ENCODE data around the gene FHIT.

The FHIT gene

DNA sequence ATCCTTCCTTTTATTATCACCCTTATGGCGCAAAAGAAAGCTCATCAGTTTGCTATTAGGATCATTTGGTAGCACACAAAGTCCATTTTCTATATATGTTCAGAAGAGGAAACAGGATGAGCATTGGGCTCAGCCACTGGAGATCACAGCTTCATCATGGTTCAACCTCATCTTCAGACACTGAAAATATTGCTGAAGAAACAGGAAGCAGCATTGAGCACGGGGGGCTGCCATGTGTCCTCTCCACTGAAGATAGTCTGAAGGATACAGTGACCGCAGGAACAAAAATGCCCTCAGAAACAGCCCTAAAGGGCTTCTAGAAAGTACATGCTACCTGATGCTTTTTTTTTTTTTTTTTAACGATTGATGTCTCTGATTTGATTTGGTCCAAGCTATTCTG is 1366.2 kb downstream of the FHIT start:
- H3K36me3 ChIP-seq (ENCODE audit: control insufficient read depth, insufficient read depth, low read length) = no peaks in the 10 kb centered on the region
- no peak overlapping the region for H3K9ac ChIP-seq (ENCODE audit: low read length)
- no peaks in the 10 kb centered on the region for H3K4me1 ChIP-seq (ENCODE audit: control insufficient read depth, insufficient read depth, low read length)
- H3K27ac ChIP-seq (ENCODE audit: low read depth, low read length) = no peak overlapping the region
- no peaks in the 10 kb centered on the region for H3K9me3 ChIP-seq (ENCODE audit: control insufficient read depth, insufficient read depth, low read depth, low read length)
- no peaks in the 10 kb centered on the region for H3K27me3 ChIP-seq (ENCODE audit: control insufficient read depth, insufficient read depth, low read length)
- no peak overlapping the region for H3K4me3 ChIP-seq (ENCODE audit: low read depth, low read length)

DNA sequence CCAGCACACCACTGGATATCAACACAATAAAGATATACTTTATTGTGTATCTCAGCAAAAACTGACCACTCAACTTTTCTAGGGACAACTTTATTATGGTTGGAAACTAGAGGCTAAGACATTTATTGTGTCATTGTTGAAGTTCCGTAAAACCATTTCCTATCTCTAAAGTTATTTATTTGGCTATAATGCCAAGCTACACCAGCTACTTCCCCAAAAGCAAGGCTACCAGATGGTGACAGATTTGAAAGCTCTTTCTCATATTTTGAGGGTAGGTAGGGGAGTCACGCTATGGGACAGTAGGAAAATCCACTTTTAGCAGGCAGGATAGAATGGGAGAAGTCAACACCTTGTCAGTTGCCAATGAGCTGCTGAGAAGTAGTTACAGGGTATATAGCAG is 1366.8 kb downstream of the FHIT start:
- H3K27ac ChIP-seq (ENCODE audit: low read depth, low read length) = no peak overlapping the region
- H3K9me3 ChIP-seq (ENCODE audit: control insufficient read depth, insufficient read depth, low read depth, low read length) = no peaks in the 10 kb centered on the region
- no peaks in the 10 kb centered on the region for H3K27me3 ChIP-seq (ENCODE audit: control insufficient read depth, insufficient read depth, low read length)
- H3K36me3 ChIP-seq (ENCODE audit: control insufficient read depth, insufficient read depth, low read length) = no peaks in the 10 kb centered on the region
- H3K4me3 ChIP-seq (ENCODE audit: low read depth, low read length) = no peak overlapping the region
- no peak overlapping the region for H3K9ac ChIP-seq (ENCODE audit: low read length)
- H3K4me1 ChIP-seq (ENCODE audit: control insufficient read depth, insufficient read depth, low read length) = no peaks in the 10 kb centered on the region

DNA sequence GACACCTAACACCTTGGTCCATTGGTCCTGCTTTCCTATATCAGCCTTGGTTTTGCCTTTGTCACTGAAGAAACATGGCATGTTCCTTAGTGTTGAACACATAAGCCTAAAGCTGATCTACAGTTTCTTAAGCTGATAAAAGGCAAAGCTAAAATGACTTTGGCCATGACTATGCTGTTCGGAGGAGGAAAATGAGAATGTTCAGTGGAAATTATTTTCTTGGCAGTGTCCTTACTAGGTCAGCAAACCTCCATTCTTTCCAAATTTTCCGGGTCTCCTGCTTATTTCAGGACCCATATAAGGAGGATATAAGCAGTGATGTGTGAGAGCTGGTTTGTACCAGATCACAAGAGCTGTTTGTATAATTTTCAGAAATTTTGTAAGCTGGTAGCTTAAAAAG is 1368.5 kb downstream of the FHIT start:
- Histone ChIP-seq H3K9ac (ENCODE audit: low read length) (no peak overlapping the region), H3K36me3 (ENCODE audit: control insufficient read depth, insufficient read depth, low read length) (no peaks in the 10 kb centered on the region), H3K4me3 (ENCODE audit: low read depth, low read length) (no peak overlapping the region), H3K9me3 (ENCODE audit: control insufficient read depth, insufficient read depth, low read depth, low read length) (no peaks in the 10 kb centered on the region), H3K4me1 (ENCODE audit: control insufficient read depth, insufficient read depth, low read length) (no peaks in the 10 kb centered on the region), H3K27ac (ENCODE audit: low read depth, low read length) (no peak overlapping the region), H3K27me3 (ENCODE audit: control insufficient read depth, insufficient read depth, low read length) (no peaks in the 10 kb centered on the region)

DNA sequence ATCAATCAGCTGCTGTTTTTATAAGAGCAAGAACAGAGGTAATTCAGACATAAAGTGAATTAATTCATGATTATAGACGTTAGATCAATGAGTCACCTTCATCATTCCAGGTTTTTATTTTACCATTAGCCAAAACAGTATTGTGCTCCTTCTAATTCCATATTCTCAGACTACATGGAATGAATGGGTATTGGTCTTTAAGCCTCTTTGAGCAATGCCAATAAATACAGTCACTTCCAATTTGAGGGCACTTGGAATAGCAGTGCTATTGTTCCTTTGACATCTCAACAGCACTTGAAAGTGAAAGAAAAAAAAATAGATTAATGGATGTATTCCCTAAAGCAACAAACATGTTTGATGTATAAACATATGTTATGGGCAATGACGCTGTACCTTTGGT is 1370.5 kb downstream of the FHIT start:
- no peak overlapping the region for H3K9ac ChIP-seq (ENCODE audit: low read length)
- no peaks in the 10 kb centered on the region for H3K36me3 ChIP-seq (ENCODE audit: control insufficient read depth, insufficient read depth, low read length)
- H3K4me3 ChIP-seq (ENCODE audit: low read depth, low read length) = no peak overlapping the region
- H3K27ac ChIP-seq (ENCODE audit: low read depth, low read length) = no peak overlapping the region
- H3K27me3 ChIP-seq (ENCODE audit: control insufficient read depth, insufficient read depth, low read length) = no peaks in the 10 kb centered on the region
- H3K9me3 ChIP-seq (ENCODE audit: control insufficient read depth, insufficient read depth, low read depth, low read length) = no peaks in the 10 kb centered on the region
- H3K4me1 ChIP-seq (ENCODE audit: control insufficient read depth, insufficient read depth, low read length) = no peaks in the 10 kb centered on the region

DNA sequence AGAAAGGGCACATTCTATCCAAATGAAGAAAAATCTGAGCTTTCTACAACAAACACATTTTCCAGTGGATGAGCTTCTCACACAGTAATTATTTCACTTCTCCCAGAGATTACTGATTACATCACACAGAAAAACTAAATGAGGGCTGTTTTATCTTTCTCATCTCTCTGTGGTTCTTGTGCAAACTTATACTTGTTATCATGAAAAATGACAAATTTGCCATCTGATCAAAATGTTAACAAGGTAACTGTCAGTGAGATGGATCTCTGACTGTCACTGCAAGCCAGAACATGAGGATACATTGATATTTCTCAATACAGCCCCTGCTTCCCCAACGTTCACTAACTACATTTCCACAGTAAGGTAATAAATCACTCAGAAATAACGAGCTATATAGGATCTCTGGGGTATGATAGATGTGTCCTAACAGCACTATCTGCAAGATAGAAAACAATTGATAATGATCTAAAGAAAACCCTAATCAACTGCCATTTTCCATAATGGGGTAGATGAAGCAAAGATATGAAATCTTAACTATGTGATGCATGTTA is 1372.1 kb downstream of the FHIT start:
- Histone ChIP-seq H3K9me3 (ENCODE audit: control insufficient read depth, insufficient read depth, low read depth, low read length) (no peaks in the 10 kb centered on the region), H3K36me3 (ENCODE audit: control insufficient read depth, insufficient read depth, low read length) (no peaks in the 10 kb centered on the region), H3K9ac (ENCODE audit: low read length) (no peak overlapping the region), H3K4me3 (ENCODE audit: low read depth, low read length) (no peak overlapping the region), H3K4me1 (ENCODE audit: control insufficient read depth, insufficient read depth, low read length) (no peaks in the 10 kb centered on the region), H3K27ac (ENCODE audit: low read depth, low read length) (no peak overlapping the region), H3K27me3 (ENCODE audit: control insufficient read depth, insufficient read depth, low read length) (no peaks in the 10 kb centered on the region)

DNA sequence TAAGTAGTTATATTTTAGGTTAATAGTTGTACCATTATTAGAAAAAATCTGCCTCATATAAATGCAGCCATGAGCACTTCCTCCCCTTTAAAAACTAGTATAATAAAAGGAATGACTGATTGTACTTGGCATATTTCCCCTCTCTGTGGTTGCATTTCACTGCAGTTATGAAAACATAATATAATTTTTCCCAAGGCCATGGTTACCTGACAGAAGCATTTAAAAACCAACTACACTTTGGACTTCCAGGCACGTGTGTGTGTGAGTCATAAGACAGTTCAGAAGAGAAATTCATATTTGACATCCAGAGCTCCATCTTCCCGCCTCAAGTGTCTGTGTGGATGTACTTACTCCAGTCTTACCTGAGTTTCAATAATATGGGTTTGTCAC is 1373.2 kb downstream of the FHIT start:
- no peaks in the 10 kb centered on the region for H3K9me3 ChIP-seq (ENCODE audit: control insufficient read depth, insufficient read depth, low read depth, low read length)
- H3K27me3 ChIP-seq (ENCODE audit: control insufficient read depth, insufficient read depth, low read length) = no peaks in the 10 kb centered on the region
- no peak overlapping the region for H3K9ac ChIP-seq (ENCODE audit: low read length)
- H3K4me1 ChIP-seq (ENCODE audit: control insufficient read depth, insufficient read depth, low read length) = 0 out of 2 replicates have a peak, but pooled peaks cover 2% of the 10 kb centered on the region
- H3K27ac ChIP-seq (ENCODE audit: low read depth, low read length) = no peak overlapping the region
- H3K36me3 ChIP-seq (ENCODE audit: control insufficient read depth, insufficient read depth, low read length) = no peaks in the 10 kb centered on the region
- H3K4me3 ChIP-seq (ENCODE audit: low read depth, low read length) = no peak overlapping the region

DNA sequence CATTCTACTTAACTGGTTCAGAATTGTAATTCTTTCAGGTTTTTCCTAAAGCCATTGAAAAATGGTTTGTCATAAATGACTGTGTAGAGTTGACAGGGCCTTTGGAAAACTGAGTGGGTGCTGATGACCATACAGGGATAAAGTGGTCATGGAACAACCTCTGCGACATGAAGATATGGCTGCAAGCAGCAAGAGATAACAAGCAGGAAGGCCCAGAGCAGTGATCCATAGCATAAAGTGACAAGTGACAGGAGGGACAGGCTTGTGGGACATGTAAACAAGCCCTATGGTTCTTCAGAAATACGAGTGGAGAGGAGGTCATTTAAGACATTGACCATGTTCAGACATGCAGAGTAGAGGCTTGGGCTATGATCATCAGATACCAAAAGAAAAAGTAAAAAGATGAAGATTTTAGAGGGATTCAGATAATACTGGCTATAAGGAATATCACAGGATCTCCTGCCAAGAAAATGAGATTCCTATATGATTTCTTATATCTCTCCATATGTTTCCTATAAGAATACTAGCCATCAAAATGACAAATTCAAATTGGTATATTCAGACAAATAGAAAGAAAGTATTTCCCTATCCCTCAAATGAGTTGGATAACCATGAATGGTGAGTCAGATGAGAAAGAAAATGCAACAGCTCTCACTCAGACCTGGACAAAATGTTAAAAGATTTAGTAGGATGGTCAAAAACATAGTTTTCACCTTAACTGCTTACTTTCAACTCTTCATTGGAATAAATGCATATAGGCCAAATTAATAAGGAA is 1373.8 kb downstream of the FHIT start:
- no peaks in the 10 kb centered on the region for H3K27me3 ChIP-seq (ENCODE audit: control insufficient read depth, insufficient read depth, low read length)
- no peaks in the 10 kb centered on the region for H3K9me3 ChIP-seq (ENCODE audit: control insufficient read depth, insufficient read depth, low read depth, low read length)
- H3K4me1 ChIP-seq (ENCODE audit: control insufficient read depth, insufficient read depth, low read length) = 0 out of 2 replicates have a peak, but pooled peaks cover 2% of the 10 kb centered on the region
- no peaks in the 10 kb centered on the region for H3K36me3 ChIP-seq (ENCODE audit: control insufficient read depth, insufficient read depth, low read length)
- no peak overlapping the region for H3K9ac ChIP-seq (ENCODE audit: low read length)
- no peak overlapping the region for H3K27ac ChIP-seq (ENCODE audit: low read depth, low read length)
- no peak overlapping the region for H3K4me3 ChIP-seq (ENCODE audit: low read depth, low read length)

DNA sequence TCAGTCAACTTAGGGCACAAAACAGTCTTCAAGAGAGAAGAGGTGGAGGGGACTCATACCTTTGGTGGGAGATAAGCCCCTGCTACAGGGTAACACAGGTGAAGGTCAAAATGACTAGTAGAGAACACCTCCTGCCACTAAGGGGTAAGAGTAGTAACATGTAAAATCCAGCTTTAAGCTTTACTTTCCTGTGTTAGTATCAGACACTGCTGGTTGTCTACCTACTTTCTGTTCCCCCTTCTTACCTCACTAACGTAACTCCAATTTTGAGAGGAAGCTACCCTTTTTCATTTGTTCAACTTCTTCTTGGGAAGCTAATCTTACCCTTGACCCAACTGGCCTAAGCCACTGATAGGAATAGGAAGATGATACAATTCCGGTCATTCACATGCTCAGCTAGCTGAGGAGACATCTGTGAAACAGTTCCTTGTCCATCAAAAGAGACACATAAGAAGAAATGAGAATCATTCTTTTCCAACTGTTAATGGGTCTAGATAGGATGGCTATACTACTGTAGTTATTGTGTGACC is 1374.7 kb downstream of the FHIT start:
- Histone ChIP-seq H3K36me3 (ENCODE audit: control insufficient read depth, insufficient read depth, low read length) (no peaks in the 10 kb centered on the region), H3K27me3 (ENCODE audit: control insufficient read depth, insufficient read depth, low read length) (no peaks in the 10 kb centered on the region), H3K4me1 (ENCODE audit: control insufficient read depth, insufficient read depth, low read length) (peaks cover 9% of the 10 kb centered on the region), H3K9me3 (ENCODE audit: control insufficient read depth, insufficient read depth, low read depth, low read length) (no peaks in the 10 kb centered on the region), H3K4me3 (ENCODE audit: low read depth, low read length) (no peak overlapping the region), H3K27ac (ENCODE audit: low read depth, low read length) (no peak overlapping the region), H3K9ac (ENCODE audit: low read length) (no peak overlapping the region)

DNA sequence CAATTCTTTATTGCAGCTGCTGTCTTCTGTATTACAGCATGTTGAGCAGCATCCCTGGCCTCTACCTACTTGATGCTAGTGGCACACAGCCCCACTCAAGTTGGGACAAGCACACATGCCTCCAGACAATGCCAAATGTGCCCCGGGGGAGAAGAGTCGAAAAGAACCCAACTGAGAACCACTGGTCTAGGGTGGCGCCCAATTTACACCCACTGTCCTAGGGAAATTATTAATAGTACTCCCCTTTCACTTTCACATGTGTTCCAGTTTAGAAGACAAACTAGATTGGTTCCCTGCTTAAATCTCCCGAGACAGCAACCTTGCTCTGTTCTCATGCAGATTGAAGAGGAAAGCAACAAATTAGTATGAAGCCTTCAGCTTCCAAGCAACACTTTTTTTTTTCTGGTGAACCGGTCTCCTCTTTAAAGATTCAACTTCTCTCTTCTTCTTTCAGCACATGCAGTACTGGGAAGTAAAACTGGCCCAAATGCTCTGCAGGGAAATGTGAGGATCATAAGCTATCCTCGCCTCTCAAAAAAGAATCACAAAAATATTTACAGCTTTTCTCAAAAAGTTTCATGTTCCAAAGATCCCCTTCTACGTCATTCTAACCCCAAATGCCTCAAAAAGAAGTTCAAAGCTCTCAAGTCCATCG is 1377.5 kb downstream of the FHIT start:
- Histone ChIP-seq H3K27me3 (ENCODE audit: control insufficient read depth, insufficient read depth, low read length) (no peaks in the 10 kb centered on the region), H3K27ac (ENCODE audit: low read depth, low read length) (no peak overlapping the region), H3K9ac (ENCODE audit: low read length) (no peak overlapping the region), H3K9me3 (ENCODE audit: control insufficient read depth, insufficient read depth, low read depth, low read length) (no peaks in the 10 kb centered on the region; the same call in 1 of the 2 replicates), H3K36me3 (ENCODE audit: control insufficient read depth, insufficient read depth, low read length) (no peaks in the 10 kb centered on the region), H3K4me1 (ENCODE audit: control insufficient read depth, insufficient read depth, low read length) (peaks cover 9% of the 10 kb centered on the region), H3K4me3 (ENCODE audit: low read depth, low read length) (no peak overlapping the region)

DNA sequence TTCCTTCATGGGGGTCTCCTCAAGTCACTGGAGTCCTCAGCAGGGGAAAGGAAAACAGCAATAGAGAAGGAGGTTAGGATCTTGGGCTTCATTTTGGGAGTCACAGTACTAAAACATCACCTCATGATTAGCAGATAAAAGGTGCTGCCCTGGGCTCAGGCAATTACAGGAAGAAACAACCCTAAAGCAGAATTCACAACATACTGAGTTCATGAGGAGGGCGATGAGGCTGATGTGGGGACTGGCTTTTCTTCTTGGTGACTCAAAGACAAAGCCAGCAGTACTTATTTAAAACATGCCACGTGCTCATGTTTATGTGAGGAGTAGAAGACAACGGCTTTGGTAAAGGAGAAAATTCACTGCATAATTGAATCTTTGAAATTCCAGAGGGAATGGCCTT is 1379.1 kb downstream of the FHIT start:
- Histone ChIP-seq H3K36me3 (ENCODE audit: control insufficient read depth, insufficient read depth, low read length) (no peaks in the 10 kb centered on the region), H3K27me3 (ENCODE audit: control insufficient read depth, insufficient read depth, low read length) (no peaks in the 10 kb centered on the region), H3K9me3 (ENCODE audit: control insufficient read depth, insufficient read depth, low read depth, low read length) (no peaks in the 10 kb centered on the region; the same call in 1 of the 2 replicates), H3K27ac (ENCODE audit: low read depth, low read length) (no peak overlapping the region), H3K4me1 (ENCODE audit: control insufficient read depth, insufficient read depth, low read length) (peaks cover 9% of the 10 kb centered on the region), H3K9ac (ENCODE audit: low read length) (no peak overlapping the region), H3K4me3 (ENCODE audit: low read depth, low read length) (no peak overlapping the region)
